ENCODE data around the gene MACROD2. TPM values are rescaled to one million over a fixed set of nuclear protein-coding genes. Genes with fewer than 3 reads are reported as not detected.
"Not testable (repeated sequence)": the region's sequence is repeated elsewhere in the genome, so short reads cannot be mapped to it uniquely, and the experiment has no call there.

The MACROD2 gene
- 0.08 and 0.12 TPM in 2 replicates for total RNA-seq (2014; rRNA removed; shearing (Covaris generic))

- no peaks in the 10 kb centered on the region for H3K27me3 ChIP-seq
- H3K9me3 ChIP-seq (replicated peaks), result no peaks in the 10 kb centered on the region
- H3K27ac ChIP-seq, result no peak within 1 kb of the TSS
- DNase-seq, result no peak
- H3K36me3 ChIP-seq, result no peaks in the 10 kb centered on the region
- H3K4me3 ChIP-seq, result no peak within 1 kb of the TSS
- H3K4me1 ChIP-seq, result no peaks in the 10 kb centered on the region
These were observed at the start of gene MACROD2 for GRCh38 chr20:13995086-13995665. MACROD2 (plus strand) TSS chr20:13995516.

GRCh38 chr20:13947719-13948118 lies 47.6 kb upstream of the MACROD2 start:
- no peaks in the 10 kb centered on the region for H3K9me3 ChIP-seq (replicated peaks)
- H3K4me3 ChIP-seq, result no peak overlapping the region
- H3K27me3 ChIP-seq, result peaks cover 5% of the 10 kb centered on the region; the same call in 1 of the 2 replicates
- no peak for DNase-seq
- no peaks in the 10 kb centered on the region for H3K36me3 ChIP-seq
- no peaks in the 10 kb centered on the region for H3K4me1 ChIP-seq
- no peak overlapping the region for H3K27ac ChIP-seq

- H3K36me3 ChIP-seq, result no peaks in the 10 kb centered on the region
- H3K4me1 ChIP-seq, result no peaks in the 10 kb centered on the region
- no peaks in the 10 kb centered on the region for H3K9me3 ChIP-seq (replicated peaks)
- H3K27me3 ChIP-seq, result no peaks in the 10 kb centered on the region; the same call in 1 of the 2 replicates
- no peak overlapping the region for H3K27ac ChIP-seq
- DNase-seq, result peak in 1 of 2 experiments; percentile 17
- H3K4me3 ChIP-seq, result no peak overlapping the region
These were observed 42.1 kb upstream of the MACROD2 start for GRCh38 chr20:13953227-13953626.

GRCh38 chr20:13960119-13960518 lies 35.2 kb upstream of the MACROD2 start:
- H3K27ac ChIP-seq, result no peak overlapping the region

GRCh38 chr20:13960525-13960924 lies 34.8 kb upstream of the MACROD2 start:
- no peak overlapping the region for H3K27ac ChIP-seq
- no peak overlapping the region for H3K4me3 ChIP-seq
- DNase-seq, result no peak
- H3K27me3 ChIP-seq, result no peaks in the 10 kb centered on the region
- no peaks in the 10 kb centered on the region for H3K36me3 ChIP-seq
- no peaks in the 10 kb centered on the region for H3K4me1 ChIP-seq
- no peaks in the 10 kb centered on the region for H3K9me3 ChIP-seq (replicated peaks)

More at GRCh38 chr20:13960119-13960518, 35.2 kb upstream of the MACROD2 start:
- Histone ChIP-seq H3K4me1 (no peaks in the 10 kb centered on the region), H3K9me3 (replicated peaks) (no peaks in the 10 kb centered on the region), H3K36me3 (no peaks in the 10 kb centered on the region), H3K4me3 (no peak overlapping the region), H3K27me3 (no peaks in the 10 kb centered on the region)
- DNase-seq, result no peak

- H3K4me1 ChIP-seq, result no peaks in the 10 kb centered on the region
- no peak for DNase-seq
- no peak overlapping the region for H3K27ac ChIP-seq
- peaks cover 3% of the 10 kb centered on the region; the same call in 1 of the 2 replicates for H3K27me3 ChIP-seq
- no peaks in the 10 kb centered on the region for H3K9me3 ChIP-seq (replicated peaks)
- H3K36me3 ChIP-seq, result no peaks in the 10 kb centered on the region
- H3K4me3 ChIP-seq, result no peak overlapping the region
These were observed 11.1 kb upstream of the MACROD2 start for GRCh38 chr20:13984211-13984610.

GRCh38 chr20:13990465-13990864 lies 4.9 kb upstream of the MACROD2 start, which contains the start of gene SEL1L2:
SEL1L2 (minus strand) TSS chr20:13990614; CDS start chr20:13990534, 80 bp downstream.
- peaks cover 3% of the 10 kb centered on the region; the same call in 1 of the 2 replicates for H3K27me3 ChIP-seq
- no peak within 1 kb of the TSS for H3K4me3 ChIP-seq
- H3K9me3 ChIP-seq (replicated peaks), result no peaks in the 10 kb centered on the region
- DNase-seq, result peak in 1 of 2 experiments; percentile 28
- no peaks in the 10 kb centered on the region for H3K4me1 ChIP-seq
- no peak within 1 kb of the TSS for H3K27ac ChIP-seq
- H3K36me3 ChIP-seq, result no peaks in the 10 kb centered on the region

GRCh38 chr20:13991311-13991710 lies 4.0 kb upstream of the MACROD2 start:
- no peak for DNase-seq
- Histone ChIP-seq H3K4me3 (no peak overlapping the region), H3K27me3 (peaks cover 3% of the 10 kb centered on the region; the same call in 1 of the 2 replicates), H3K36me3 (no peaks in the 10 kb centered on the region), H3K27ac (no peak overlapping the region), H3K9me3 (replicated peaks) (no peaks in the 10 kb centered on the region), H3K4me1 (no peaks in the 10 kb centered on the region)

- H3K4me1 ChIP-seq; H3K27ac ChIP-seq; H3K36me3 ChIP-seq; H3K27me3 ChIP-seq; H3K9me3 ChIP-seq (replicated peaks); H3K4me3 ChIP-seq; DNase-seq: not testable (repeated sequence)
These were observed 3.4 kb upstream of the MACROD2 start for GRCh38 chr20:13991955-13992354.

GRCh38 chr20:13995841-13996240 lies 525 bp downstream of the MACROD2 start:
- H3K27me3 ChIP-seq, result no peaks in the 10 kb centered on the region
- DNase-seq, result no peak
- H3K27ac ChIP-seq, result no peak overlapping the region
- no peaks in the 10 kb centered on the region for H3K9me3 ChIP-seq (replicated peaks)
- H3K36me3 ChIP-seq, result no peaks in the 10 kb centered on the region
- H3K4me3 ChIP-seq, result no peak overlapping the region
- H3K4me1 ChIP-seq, result no peaks in the 10 kb centered on the region

GRCh38 chr20:13996265-13996664 lies 949 bp downstream of the MACROD2 start:
- no peaks in the 10 kb centered on the region for H3K36me3 ChIP-seq
- no peak overlapping the region for H3K4me3 ChIP-seq
- no peak overlapping the region for H3K27ac ChIP-seq
- no peaks in the 10 kb centered on the region for H3K9me3 ChIP-seq (replicated peaks)
- H3K27me3 ChIP-seq, result no peaks in the 10 kb centered on the region
- no peak for DNase-seq
- H3K4me1 ChIP-seq, result no peaks in the 10 kb centered on the region

GRCh38 chr20:14000917-14001316 lies 5.6 kb downstream of the MACROD2 start:
- DNase-seq, result no peak
- Histone ChIP-seq H3K36me3 (no peaks in the 10 kb centered on the region), H3K9me3 (replicated peaks) (no peaks in the 10 kb centered on the region), H3K27me3 (no peaks in the 10 kb centered on the region), H3K27ac (no peak overlapping the region), H3K4me1 (no peaks in the 10 kb centered on the region), H3K4me3 (no peak overlapping the region)

GRCh38 chr20:14005996-14006395 lies 10.7 kb downstream of the MACROD2 start:
- Histone ChIP-seq H3K36me3 (no peaks in the 10 kb centered on the region), H3K4me1 (no peaks in the 10 kb centered on the region), H3K27ac (no peak overlapping the region), H3K27me3 (no peaks in the 10 kb centered on the region), H3K4me3 (no peak overlapping the region), H3K9me3 (replicated peaks) (no peaks in the 10 kb centered on the region; the same call in 1 of the 2 replicates)
- DNase-seq, result no peak

- H3K36me3 ChIP-seq, result no peaks in the 10 kb centered on the region
- no peak for DNase-seq
These were observed 13.9 kb downstream of the MACROD2 start for GRCh38 chr20:14009208-14009607.

GRCh38 chr20:14012671-14013070 lies 17.4 kb downstream of the MACROD2 start:
- H3K9me3 ChIP-seq (replicated peaks), result no peaks in the 10 kb centered on the region
- no peak for DNase-seq
- no peaks in the 10 kb centered on the region for H3K36me3 ChIP-seq
- no peaks in the 10 kb centered on the region for H3K4me1 ChIP-seq
- H3K27ac ChIP-seq, result no peak overlapping the region
- no peak overlapping the region for H3K4me3 ChIP-seq
- no peaks in the 10 kb centered on the region for H3K27me3 ChIP-seq

More at GRCh38 chr20:14009208-14009607, 13.9 kb downstream of the MACROD2 start:
- Histone ChIP-seq H3K27ac (no peak overlapping the region), H3K4me1 (no peaks in the 10 kb centered on the region), H3K9me3 (replicated peaks) (no peaks in the 10 kb centered on the region; the same call in 1 of the 2 replicates), H3K4me3 (no peak overlapping the region), H3K27me3 (no peaks in the 10 kb centered on the region)

GRCh38 chr20:14030991-14031390 lies 35.7 kb downstream of the MACROD2 start:
- Histone ChIP-seq H3K4me1 (no peaks in the 10 kb centered on the region), H3K4me3 (no peak overlapping the region), H3K9me3 (replicated peaks) (no peaks in the 10 kb centered on the region), H3K36me3 (no peaks in the 10 kb centered on the region), H3K27me3 (no peaks in the 10 kb centered on the region), H3K27ac (no peak overlapping the region)
- DNase-seq, result no peak
